PC-3 (cell line): ENCODE results near the gene STXBP1.

ENCODE experiments used
- EZH2 ChIP-seq: fragments of 300-600 bp; sonication (generic); IDR thresholded peaks from one replicate; pipeline ENCODE4 v1.6.1; 2017; ENCODE audit warnings: antibody characterized with exemption, mild to moderate bottlenecking, low read length; ENCODE audit not compliant: unreplicated experiment
- EZH2phosphoT487 ChIP-seq: fragments of 300-600 bp; sonication (generic); IDR thresholded peaks from 2 replicates; pipeline ENCODE4 v1.6.1; 2018; ENCODE audit warnings: mild to moderate bottlenecking, antibody characterized with exemption, low read length, borderline replicate concordance
- TF ChIP-seq, protein P1 (sequence below): fragments of 300-600 bp; sonication (generic); conservative IDR thresholded peaks from 2 replicates; pipeline ENCODE4 v1.5.1; 2017; ENCODE audit warnings: antibody characterized with exemption, low read depth, mild to moderate bottlenecking, low read length

GRCh38 chr9:127658428-127658827 lies 46.4 kb downstream of the STXBP1 start:
- TF ChIP-seq EZH2phosphoT487 (no peak), EZH2 (no peak)
- TF ChIP-seq, protein P1, sequence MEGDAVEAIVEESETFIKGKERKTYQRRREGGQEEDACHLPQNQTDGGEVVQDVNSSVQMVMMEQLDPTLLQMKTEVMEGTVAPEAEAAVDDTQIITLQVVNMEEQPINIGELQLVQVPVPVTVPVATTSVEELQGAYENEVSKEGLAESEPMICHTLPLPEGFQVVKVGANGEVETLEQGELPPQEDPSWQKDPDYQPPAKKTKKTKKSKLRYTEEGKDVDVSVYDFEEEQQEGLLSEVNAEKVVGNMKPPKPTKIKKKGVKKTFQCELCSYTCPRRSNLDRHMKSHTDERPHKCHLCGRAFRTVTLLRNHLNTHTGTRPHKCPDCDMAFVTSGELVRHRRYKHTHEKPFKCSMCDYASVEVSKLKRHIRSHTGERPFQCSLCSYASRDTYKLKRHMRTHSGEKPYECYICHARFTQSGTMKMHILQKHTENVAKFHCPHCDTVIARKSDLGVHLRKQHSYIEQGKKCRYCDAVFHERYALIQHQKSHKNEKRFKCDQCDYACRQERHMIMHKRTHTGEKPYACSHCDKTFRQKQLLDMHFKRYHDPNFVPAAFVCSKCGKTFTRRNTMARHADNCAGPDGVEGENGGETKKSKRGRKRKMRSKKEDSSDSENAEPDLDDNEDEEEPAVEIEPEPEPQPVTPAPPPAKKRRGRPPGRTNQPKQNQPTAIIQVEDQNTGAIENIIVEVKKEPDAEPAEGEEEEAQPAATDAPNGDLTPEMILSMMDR, result no peak
